HG02870 (cell line): ENCODE data around the gene CSNK1G1.
"Not testable (repeated sequence)": the region's sequence is repeated elsewhere in the genome, so short reads cannot be mapped to it uniquely, and the experiment has no call there.

Experiments used
- ATAC-seq: cut with Tn5 transposase; IDR thresholded peaks from one replicate; pipeline ENCODE4 v1.9.1; 2021; ENCODE audit warnings: mild to moderate bottlenecking, moderate library complexity; ENCODE audit not compliant: unreplicated experiment

The CSNK1G1 gene

DNA sequence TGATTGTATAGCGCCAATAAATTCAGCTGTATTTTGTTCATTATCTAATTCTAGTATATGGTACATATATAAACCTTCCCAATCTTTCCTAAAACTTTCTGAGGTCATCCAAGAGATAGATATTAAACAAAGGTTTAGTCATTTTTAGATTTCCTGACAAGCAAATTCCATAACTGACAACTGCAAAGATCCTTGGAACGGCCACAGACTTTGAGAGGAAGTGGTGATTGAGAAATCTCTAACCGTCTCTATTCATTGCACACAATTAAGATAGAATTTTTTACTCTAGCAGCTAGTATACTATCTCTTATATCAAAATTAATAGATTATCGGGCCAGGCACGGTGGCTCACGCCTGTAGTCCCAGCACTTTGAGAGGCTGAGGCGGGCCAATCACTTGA is 4.7 kb downstream of the CSNK1G1 start:
- no peak for ATAC-seq

DNA sequence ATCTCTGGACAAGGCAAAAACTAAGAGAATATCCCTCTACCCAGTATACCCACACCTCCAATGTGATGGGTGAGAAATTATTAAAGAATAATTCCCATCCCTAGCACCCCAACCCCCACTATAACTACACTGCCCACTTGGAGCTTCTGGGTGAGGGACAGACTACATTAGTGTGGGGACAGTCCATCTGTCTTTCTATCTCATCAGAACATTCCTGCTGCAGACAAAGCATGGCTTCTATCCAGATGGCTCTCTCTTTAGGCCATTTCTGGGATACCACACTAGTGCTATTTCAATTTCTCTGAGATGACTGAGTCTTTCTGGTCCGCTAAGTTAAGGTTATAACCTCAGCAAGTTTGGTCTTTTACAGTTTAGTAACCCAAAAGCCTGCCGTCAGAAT is 6.6 kb downstream of the CSNK1G1 start:
- no peak for ATAC-seq

DNA sequence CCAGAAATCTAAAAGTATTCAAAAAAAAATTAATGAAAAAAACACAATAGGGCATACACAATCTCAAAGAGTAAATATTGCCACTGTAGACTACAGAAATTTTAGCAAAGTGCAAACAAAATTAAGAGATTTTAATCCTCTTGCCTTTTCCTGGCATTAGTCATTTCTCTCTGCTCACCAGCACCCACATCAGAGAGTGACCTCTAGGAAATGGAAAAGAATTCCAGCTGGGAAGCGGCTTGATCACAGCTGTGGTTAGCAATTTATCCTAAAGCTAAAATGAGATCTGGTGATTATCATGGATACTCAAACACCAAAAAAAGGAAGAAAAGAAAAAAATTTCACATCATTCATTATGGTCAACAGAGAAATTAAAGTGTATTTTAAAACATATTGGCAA is 7.5 kb downstream of the CSNK1G1 start:
- no peak for ATAC-seq

DNA sequence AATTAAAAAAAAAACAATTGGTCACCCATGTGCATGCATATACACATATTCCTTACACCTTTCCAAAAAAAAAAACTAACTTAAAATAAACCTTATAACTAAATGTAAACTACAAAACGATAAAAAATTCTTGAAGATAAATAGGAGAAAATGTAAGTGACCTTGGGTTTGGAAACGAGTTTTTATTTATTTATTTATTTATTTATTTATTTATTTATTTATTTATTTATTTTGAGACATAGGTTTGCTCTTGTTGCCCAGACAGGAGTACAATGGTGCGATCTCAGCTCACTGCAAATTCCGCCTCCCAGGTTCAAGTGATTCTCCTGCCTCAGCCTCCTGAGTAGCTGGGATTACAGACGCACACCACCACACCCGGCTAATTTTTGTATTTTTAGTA is 9.7 kb downstream of the CSNK1G1 start:
- not testable (repeated sequence) for ATAC-seq

DNA sequence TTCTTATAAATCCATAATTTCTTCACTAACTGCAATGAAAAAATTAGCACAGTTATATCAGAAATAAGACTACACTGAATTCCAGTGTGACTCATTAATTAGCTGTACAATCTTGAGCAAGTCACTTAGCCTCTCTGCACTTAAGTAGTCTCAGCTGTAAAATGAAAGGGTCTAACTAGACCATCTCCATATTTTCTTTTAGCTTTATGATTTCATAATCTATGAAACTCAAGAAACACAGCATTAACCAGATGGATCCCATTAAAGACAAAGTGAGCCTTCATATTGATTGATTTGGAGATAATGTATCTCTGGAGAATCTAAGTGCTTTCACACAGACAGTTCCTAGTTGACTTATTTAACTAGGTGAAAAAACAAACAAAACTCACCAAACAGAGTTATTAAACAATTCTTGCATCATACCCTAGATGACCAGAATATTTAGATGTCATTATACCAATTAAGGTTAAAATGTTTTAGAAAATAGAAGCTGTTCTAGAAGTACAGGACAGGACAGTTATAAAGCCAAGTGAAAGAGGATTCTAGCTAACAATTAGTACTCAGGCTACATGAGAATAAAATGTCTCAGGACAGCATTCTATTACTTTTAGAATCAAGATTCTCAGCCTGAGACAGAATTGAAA is 11.2 kb downstream of the CSNK1G1 start:
- ATAC-seq, result no peak

DNA sequence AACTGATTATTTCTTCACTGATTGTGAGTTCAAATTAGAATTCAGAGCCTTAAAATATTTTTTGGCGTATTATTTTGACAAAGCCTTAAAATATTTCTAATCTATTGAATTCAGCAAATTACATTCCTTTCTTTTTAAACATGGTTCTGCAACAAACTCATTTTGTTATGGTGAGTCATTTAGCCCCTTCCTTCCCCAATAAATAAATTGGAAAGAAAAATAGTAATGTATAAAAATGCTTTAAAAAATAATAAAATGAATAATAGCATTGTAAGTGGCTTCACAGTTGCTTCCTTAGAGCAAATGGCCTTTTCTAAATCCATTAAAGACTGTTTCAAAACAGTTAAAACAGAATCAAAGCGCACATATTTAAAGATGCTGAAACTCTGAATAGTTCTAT is 12.1 kb downstream of the CSNK1G1 start:
- ATAC-seq, result no peak

DNA sequence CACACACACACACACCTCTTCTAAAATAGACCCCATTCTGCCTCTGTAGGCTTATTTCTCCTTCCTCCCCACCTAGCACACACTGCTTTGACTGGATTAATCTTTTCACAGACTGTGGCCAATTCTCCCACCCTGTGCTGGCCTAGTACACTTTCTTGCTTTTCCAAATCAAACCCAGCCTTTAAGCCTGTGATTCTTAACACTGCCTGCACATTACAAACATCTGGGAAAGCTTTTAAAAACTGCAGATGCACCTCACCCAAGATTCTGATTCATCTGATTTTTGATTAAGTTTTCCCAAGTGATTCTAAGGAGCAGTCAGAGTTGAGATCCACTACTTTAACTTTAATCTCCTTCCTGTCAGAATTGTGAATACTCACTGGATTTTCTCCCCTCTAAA is 12.8 kb downstream of the CSNK1G1 start:
- ATAC-seq, result no peak

DNA sequence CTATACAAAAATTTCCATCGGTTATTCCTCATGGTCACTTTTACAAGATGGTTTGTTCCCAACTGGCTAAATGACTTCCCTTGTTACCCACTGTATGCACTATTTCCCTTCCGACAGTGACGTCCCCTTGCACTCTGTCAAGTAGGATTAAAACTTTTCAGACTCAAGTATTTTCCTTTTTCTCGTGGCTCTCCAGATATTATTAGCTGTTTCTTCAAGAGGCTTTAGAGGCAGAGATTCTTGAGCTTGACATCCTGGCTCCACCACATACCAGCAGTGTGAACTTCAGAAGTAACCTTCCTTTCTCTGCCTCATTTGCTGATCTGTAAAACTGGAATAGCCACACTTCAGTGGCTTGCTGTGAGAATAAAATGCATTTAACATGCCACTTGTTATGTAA is 14.0 kb downstream of the CSNK1G1 start:
- no peak for ATAC-seq

DNA sequence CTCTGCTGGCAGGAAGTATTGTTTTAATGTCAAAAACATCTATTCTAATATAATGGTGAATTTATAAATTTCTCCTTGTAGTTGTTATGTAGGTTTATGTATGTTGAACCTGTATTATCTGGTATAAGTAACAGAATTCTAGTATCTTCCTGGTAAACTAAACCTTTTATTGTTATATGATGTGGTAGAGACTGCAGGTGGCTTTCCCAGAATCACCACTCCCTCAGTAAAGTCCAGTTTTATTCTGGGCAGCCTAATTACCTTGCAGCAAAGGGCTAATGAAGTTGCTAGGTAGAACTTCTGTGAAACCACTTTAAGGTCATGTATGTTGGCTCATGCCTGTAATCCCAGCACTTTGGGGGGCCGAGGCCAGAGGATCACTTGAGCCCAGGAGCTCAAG is 15.6 kb downstream of the CSNK1G1 start:
- no peak for ATAC-seq

DNA sequence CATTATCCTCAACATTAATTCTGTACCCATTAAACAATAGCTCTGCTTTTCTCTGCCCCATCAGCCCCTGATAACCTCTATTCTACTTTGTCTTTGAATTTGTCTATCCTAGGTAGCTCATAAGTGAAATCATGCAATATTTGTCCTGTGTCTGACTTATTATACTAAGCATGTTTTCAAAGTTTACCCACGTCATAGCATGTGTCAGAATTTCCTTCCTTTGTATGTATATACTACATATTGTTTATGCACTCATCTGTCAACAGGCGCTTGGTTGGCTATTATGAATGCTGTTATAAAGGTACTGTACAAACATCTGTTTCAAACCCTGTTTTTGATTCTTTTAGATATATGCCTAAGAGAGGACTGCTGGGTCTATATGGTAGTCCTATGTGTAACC is 18.2 kb downstream of the CSNK1G1 start:
- no peak for ATAC-seq

DNA sequence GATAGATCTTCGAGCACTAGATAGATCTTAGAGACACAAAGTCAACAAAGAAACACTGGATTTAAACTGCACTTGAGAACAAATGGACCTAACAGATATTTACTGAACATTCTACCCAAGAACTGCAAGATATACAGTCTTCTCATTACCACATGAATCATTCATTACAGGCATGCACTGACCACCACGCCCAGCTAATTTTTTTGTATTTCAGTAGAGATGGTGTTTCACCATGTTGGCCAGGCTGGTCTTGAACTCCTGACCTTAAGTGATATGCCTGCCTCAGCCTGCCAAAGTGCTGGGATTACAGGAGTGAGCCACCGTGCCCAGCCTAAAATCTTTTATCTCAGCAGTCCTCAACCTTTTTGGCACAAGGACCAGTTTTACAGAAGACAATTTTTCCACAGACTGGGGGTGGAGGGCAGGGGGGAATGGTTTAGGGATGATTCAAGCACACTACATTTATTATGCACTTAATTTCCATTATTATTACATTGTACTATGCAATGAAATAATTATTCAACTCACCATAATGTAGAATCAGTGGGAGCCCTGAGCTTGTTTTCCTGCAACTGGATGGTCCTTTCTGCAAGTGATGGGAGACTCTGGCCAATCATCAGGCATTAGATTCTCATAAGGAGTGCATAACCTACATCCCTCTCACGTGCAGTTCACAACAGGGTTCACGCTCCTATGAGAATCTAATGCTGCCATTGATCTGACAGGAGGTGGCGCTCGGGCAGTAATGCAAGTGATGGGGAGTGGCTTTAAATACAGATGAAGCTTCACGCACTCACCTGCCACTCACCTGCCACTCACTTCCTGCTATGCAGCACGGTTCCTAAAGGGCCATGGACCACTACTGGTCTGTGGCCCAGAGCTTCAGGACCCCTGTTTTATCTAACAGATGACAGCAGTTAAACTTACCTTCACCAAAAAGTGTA is 21.7 kb downstream of the CSNK1G1 start:
- no peak for ATAC-seq

DNA sequence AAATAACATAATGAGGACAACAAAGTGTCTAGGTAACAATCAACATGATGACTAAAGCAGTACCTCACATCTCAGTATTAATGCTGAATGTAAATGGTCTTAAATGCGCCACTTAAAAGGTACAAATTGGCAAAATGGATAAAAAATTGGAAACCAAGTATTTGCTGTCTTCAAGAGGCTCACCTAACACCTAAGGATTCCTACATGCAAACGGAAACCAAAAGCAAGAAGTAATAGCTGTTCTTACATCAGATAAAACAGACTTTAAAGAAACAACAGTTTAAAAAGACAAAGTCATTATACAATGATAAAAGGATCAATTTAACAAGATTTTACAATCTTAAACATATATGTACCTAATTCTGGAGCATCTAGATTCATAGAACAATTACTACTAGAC is 22.5 kb downstream of the CSNK1G1 start:
- no peak for ATAC-seq

DNA sequence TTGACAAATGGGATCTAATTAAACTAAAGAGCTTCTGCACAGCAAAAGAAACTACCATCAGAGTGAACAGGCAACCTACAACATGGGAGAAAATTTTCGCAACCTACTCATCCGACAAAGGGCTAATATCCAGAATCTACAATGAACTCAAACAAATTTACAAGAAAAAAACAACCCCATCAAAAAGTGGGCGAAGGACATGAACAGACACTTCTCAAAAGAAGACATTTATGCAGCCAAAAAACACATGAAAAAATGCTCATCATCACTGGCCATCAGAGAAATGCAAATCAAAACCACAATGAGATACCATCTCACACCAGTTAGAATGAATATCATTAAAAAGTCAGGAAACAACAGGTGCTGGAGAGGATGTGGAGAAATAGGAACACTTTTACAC is 24.3 kb downstream of the CSNK1G1 start:
- not testable (repeated sequence) for ATAC-seq

DNA sequence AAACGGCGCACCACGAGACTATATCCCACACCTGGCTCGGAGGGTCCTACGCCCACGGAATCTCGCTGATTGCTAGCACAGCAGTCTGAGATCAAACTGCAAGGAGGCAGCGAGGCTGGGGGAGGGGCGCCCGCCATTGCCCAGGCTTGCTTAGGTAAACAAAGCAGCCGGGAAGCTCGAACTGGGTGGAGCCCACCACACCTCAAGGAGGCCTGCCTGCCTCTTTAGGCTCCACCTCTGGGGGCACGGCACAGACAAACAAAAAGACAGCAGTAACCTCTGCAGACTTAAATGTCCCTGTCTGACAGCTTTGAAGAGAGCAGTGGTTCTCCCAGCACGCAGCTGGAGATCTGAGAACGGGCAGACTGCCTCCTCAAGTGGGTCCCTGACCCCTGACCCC is 29.0 kb downstream of the CSNK1G1 start:
- not testable (repeated sequence) for ATAC-seq

DNA sequence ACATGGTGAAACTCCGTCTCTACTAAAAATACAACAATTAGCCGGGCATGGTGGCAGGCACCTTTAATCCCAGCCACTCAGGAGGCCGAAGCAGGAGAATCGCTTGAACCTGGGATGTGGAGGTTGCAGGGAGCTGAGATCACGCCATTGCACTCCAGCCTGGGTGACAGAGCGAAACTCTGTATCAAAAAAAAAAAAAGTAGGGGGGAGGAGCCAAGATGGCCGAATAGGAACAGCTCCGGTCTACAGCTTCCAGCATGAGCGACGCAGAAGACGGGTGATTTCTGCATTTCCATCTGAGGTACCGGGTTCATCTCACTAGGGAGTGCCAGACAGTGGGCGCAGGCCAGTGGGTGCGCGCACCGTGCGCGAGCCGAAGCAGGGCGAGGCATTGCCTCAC is 29.5 kb downstream of the CSNK1G1 start:
- ATAC-seq, result not testable (repeated sequence)

DNA sequence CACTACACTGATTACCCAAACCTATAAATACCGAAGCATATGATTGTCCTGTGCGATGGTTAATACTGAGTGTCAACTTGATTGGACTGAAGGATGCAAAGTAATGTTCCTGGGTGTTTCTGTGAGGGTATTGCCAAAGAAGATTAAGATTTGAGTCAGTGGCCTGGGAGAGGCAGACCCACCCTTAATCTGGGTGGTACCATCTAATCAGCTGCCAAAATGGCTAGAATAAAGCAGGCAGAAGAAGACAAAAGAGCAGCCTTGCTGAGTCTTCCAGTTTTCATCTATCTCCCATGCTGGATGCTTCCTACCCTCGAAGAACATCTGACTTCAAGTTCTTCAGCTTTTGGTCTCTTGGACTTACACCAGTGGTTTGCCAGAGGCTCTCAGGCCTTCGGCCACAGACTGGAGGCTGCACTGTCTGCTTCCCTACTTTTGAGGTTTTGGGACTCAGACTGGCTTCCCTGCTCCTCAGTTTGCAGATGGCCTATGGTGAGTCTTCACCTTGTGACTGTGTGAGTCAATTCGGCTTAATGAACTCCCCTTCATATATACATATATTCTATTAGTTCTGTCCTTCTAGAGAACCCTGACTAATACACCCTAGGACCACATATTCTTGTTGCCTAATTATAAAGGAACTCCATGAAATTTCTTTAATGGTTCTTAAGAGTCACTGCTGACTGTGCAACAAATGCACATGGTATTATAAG is 31.7 kb downstream of the CSNK1G1 start:
- no peak for ATAC-seq

DNA sequence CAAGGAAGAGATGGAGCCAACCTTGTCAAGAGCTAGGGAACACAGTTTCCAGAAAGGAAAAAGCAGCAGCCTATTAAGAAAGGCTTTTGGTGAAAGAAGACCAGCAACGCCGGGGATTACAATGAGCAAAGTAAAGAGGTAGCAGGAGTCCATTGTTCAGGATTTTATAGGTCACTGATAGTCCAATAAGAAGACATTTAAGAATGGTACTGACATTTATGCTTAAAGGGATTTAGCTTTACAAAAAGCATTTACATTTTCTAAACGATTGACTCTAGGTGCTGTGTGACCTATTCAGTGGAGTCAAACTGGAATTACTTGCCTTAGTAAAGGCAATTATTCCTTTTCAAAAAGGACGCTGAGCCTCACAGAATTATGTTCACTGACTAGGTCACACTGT is 40.8 kb downstream of the CSNK1G1 start:
- no peak for ATAC-seq

DNA sequence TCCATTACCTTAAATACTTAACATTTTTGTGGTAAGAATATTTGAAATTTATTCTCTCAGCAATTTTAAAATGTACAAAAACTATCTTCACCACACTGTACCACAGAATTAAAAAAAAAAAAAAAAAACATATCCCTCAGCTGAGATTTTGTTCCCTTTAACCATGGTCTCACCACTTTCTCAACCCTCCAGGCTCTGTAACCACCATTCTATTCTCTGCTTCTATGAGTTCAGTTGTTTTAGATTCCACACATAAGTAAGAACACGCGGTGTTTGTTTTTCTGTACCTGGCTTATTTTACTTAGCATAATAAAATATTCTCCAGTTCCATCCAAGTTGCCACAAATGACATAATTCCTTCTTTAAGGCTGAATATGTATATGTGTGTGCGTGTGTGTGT is 41.5 kb downstream of the CSNK1G1 start:
- ATAC-seq, result no peak

DNA sequence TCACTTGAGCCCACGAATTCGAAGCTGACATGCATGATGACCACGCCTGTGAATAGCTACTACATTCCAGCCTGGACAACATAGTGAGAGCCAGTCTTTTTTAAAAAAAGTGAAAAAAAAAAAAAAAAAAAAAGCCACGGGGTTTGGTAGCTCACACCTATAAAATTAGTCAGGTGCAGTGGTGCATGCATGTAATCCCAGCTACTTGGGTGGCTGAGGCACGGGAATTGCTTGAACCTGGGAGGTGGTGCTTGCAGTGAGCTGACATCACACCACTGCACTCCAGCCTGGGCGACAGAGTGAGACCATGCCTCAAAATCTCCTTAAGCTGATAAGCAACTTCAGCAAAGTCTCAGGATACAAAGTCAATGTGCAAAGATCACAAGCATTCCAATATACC is 44.4 kb downstream of the CSNK1G1 start:
- ATAC-seq, result no peak

DNA sequence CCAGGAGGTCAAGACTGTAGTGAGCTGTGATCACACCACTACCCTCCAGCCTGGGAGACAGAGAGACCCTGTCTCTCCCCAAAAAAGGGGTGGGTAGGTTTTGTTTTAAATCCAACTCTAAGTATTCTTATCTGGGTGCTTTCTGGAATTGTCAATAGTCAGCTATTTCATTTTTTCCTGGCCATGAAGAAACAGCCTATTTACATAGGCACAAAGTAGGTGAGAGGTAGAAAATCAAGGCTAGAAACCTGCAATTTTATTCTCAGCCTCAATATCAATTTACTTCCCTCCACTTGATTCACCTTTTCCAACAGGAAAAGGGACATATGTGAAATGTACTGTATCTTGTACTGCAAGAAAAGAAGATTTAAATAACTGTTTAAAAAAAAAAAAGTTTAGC is 45.9 kb downstream of the CSNK1G1 start:
- no peak for ATAC-seq

DNA sequence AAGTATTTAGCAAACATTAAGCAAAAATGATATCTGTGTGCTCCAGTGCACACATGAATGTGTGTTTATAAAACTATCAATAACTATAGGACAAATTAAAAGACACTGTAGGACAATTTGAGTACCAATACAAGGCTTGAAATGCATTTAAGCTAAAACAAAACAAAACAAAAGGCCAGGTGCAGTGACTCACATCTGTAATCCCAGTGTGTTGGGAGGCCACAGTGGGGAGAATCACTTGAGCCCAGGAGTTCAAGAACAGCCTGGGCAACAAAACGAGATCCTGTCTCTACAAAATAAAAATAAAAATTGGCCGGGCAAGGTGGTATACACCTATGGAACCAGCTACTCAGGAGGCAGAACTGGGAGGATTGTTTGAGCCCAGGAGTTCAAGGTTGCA is 50.7 kb downstream of the CSNK1G1 start:
- ATAC-seq, result no peak

DNA sequence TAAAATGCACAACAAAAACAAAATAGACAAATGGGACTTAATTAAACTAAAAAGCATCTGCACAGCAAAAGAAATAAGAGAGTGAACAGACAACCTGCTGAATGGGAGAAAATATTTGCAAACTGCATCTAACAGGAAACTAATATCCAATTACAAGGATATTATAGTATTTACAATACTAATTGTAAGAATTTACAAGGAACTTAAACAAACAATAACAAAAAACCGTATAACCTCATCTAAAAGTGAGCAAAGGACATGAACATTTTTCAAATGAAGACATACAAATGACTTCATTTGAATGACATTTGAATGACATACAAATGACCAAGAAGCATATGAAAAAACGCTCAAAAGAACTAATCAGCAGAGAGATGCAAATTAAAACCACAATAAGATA is 66.4 kb downstream of the CSNK1G1 start:
- no peak for ATAC-seq
